Measurements from ENCODE around the gene OTP.

Gene OTP

DNA sequence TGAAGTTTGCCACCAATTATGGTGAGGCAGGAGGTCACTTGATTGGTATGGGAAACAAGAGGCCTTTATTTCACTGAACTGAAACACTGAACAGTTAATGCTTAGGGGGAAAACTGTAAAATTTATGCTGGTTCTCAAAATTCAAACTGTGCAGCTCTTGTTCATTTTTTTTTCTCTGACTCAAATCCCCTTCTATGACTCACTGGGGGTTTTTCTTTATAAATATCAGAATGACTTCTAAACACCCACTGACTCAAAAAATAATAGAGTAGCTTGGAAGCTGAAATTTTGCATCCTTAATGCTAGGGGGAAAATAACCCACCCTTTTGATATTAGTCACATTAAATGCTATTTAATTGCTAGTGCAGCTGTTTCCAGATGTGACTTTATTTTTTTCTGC, 24.1 kb upstream of the OTP start:
- H3K4me1 Mint-ChIP-seq, result peaks cover 7% of the 10 kb centered on the region
- H3K4me3 Mint-ChIP-seq, result no peak overlapping the region
- peaks cover 3% of the 10 kb centered on the region for H3K27me3 Mint-ChIP-seq (ENCODE audit: low read depth)
- H3K36me3 Mint-ChIP-seq (ENCODE audit: low read depth), result no peaks in the 10 kb centered on the region
- no peak overlapping the region for H3K27ac Mint-ChIP-seq
- peaks cover 5% of the 10 kb centered on the region for H3K9me3 Mint-ChIP-seq
- TF ChIP-seq, protein P1, sequence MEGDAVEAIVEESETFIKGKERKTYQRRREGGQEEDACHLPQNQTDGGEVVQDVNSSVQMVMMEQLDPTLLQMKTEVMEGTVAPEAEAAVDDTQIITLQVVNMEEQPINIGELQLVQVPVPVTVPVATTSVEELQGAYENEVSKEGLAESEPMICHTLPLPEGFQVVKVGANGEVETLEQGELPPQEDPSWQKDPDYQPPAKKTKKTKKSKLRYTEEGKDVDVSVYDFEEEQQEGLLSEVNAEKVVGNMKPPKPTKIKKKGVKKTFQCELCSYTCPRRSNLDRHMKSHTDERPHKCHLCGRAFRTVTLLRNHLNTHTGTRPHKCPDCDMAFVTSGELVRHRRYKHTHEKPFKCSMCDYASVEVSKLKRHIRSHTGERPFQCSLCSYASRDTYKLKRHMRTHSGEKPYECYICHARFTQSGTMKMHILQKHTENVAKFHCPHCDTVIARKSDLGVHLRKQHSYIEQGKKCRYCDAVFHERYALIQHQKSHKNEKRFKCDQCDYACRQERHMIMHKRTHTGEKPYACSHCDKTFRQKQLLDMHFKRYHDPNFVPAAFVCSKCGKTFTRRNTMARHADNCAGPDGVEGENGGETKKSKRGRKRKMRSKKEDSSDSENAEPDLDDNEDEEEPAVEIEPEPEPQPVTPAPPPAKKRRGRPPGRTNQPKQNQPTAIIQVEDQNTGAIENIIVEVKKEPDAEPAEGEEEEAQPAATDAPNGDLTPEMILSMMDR (IDR thresholded peaks at IDR 0.05; ENCODE audit: unreplicated experiment in 3 of 3), result no peak

- Mint-ChIP-seq H3K27ac (no peak overlapping the region), H3K4me1 (peaks cover 7% of the 10 kb centered on the region), H3K36me3 (ENCODE audit: low read depth) (no peaks in the 10 kb centered on the region), H3K27me3 (ENCODE audit: low read depth) (peaks cover 25% of the 10 kb centered on the region), H3K9me3 (peaks cover 5% of the 10 kb centered on the region), H3K4me3 (no peak overlapping the region)
- TF ChIP-seq, protein P1 (IDR thresholded peaks at IDR 0.05; ENCODE audit: unreplicated experiment in 3 of 3), result no peak
Observed at GRCh38 chr5:77658662-77659061, 20.1 kb upstream of the OTP start.

GRCh38 chr5:77651343-77651742, 12.8 kb upstream of the OTP start:
- no peak overlapping the region for H3K27ac Mint-ChIP-seq
- H3K36me3 Mint-ChIP-seq (ENCODE audit: low read depth), result no peaks in the 10 kb centered on the region
- H3K4me1 Mint-ChIP-seq, result no peaks in the 10 kb centered on the region
- H3K4me3 Mint-ChIP-seq, result no peak overlapping the region
- peaks cover 83% of the 10 kb centered on the region for H3K27me3 Mint-ChIP-seq (ENCODE audit: low read depth)
- no peaks in the 10 kb centered on the region for H3K9me3 Mint-ChIP-seq
- TF ChIP-seq, protein P1 (IDR thresholded peaks at IDR 0.05; ENCODE audit: unreplicated experiment in 3 of 3), result no peak

GRCh38 chr5:77650686-77651085, 12.2 kb upstream of the OTP start:
- TF ChIP-seq, protein P1 (IDR thresholded peaks at IDR 0.05; ENCODE audit: unreplicated experiment in 3 of 3), result no peak
- H3K36me3 Mint-ChIP-seq (ENCODE audit: low read depth), result no peaks in the 10 kb centered on the region
- H3K4me1 Mint-ChIP-seq, result no peaks in the 10 kb centered on the region
- no peak overlapping the region for H3K27ac Mint-ChIP-seq
- no peaks in the 10 kb centered on the region for H3K9me3 Mint-ChIP-seq
- H3K4me3 Mint-ChIP-seq, result no peak overlapping the region
- H3K27me3 Mint-ChIP-seq (ENCODE audit: low read depth), result peaks cover 85% of the 10 kb centered on the region

- Mint-ChIP-seq H3K4me1 (peaks cover 6% of the 10 kb centered on the region), H3K27ac (no peak overlapping the region), H3K36me3 (ENCODE audit: low read depth) (no peaks in the 10 kb centered on the region), H3K4me3 (no peak overlapping the region), H3K9me3 (no peaks in the 10 kb centered on the region), H3K27me3 (ENCODE audit: low read depth) (peaks cover 91% of the 10 kb centered on the region)
- TF ChIP-seq, protein P1 (IDR thresholded peaks at IDR 0.05; ENCODE audit: unreplicated experiment in 3 of 3), result no peak
Observed at GRCh38 chr5:77649776-77650175, 11.3 kb upstream of the OTP start.

DNA sequence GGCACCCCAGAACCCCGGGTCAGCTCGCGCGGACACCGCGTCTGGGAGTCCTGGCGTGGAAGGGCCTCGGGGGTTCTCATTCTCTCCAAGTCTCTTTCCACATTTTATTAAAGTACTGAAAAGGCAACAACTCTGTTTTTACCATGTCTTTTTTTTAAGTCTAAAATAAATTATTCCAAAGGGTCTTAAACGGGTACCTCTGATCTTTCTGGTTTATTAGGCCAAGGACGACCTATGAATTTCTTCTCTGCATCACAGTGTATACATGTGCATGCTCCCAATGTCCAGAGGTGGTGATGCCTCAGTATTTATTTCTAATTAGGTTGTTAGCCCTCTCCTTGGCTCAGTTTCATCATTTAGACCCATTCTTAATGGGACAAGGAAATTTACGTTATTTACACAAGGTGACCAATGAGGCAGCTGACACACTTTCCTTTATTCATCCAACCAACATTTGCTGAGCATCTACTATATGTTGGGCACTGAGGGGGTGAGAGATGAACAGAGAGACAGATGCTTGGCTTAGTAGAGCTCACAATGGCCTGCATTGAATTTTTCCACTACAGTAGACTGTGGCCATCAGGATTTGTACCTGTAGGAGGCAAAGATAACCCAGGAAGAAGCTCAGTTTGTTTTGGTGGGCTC, 7.6 kb upstream of the OTP start:
- H3K4me1 Mint-ChIP-seq, result peaks cover 22% of the 10 kb centered on the region
- peaks cover 100% of the 10 kb centered on the region for H3K27me3 Mint-ChIP-seq (ENCODE audit: low read depth)
- no peaks in the 10 kb centered on the region for H3K36me3 Mint-ChIP-seq (ENCODE audit: low read depth)
- H3K9me3 Mint-ChIP-seq, result no peaks in the 10 kb centered on the region
- H3K27ac Mint-ChIP-seq, result no peak overlapping the region
- H3K4me3 Mint-ChIP-seq, result peak overlapping the region in 1 of 3 experiments; percentile 11
- TF ChIP-seq, protein P1 (IDR thresholded peaks at IDR 0.05; ENCODE audit: unreplicated experiment in 3 of 3), result no peak
